Panc1 (cell line): ENCODE results near the gene KCNQ1OT1. TPM values are rescaled to one million over a fixed set of nuclear protein-coding genes. Genes with fewer than 3 reads are reported as not detected.

Experiments used
- ATAC-seq: fragments of 200-7000 bp; cut with Tn5 transposase; 2 replicates; pipeline ENCODE4 v1.9.1; 2020; ENCODE audit warnings: mild to moderate bottlenecking, moderate library complexity
- BruUV-seq: library from RNA; stranded (reverse); fragments of 400-500 nt; replicated peaks from 2 replicates; lab custom pipeline; 2021; lab: Mats Ljungman, UMichigan
- CTCF ChIA-PET: fragments of 300-600 bp; sonication (Branson Sonifier 250); formaldehyde crosslinking; loops from one replicate; lab custom pipeline; 2022; ENCODE audit warnings: antibody characterized with exemption; lab: Charles Lee
- POLR2A ChIA-PET: fragments of 300-600 bp; sonication (Branson Sonifier 250); formaldehyde crosslinking; loops from one replicate; lab custom pipeline; 2022; ENCODE audit warnings: antibody characterized with exemption; lab: Charles Lee
- DNase-seq: peaks from one replicate; pipeline ENCODE4 v3.0.0-alpha.2; 2010; ENCODE audit warnings: low read depth, low spot score
- H3K27ac ChIP-seq: 2 replicates; pipeline ENCODE4 v1.5.1; 2011; ENCODE audit warnings: mild to moderate bottlenecking, low read length, inconsistent platforms
- H3K27me3 ChIP-seq: fragments of 200-500 bp; sonication (Bioruptor generic); 2 replicates; pipeline ENCODE4 v1.6.0; 2014; ENCODE audit warnings: low read length, inconsistent platforms; ENCODE audit not compliant: control insufficient read depth, insufficient read depth
- H3K36me3 ChIP-seq: fragments of 200-500 bp; sonication (Bioruptor generic); 2 replicates; pipeline ENCODE4 v1.5.1; 2014; ENCODE audit warnings: inconsistent platforms, mild to moderate bottlenecking, low read length, moderate library complexity; ENCODE audit not compliant: control insufficient read depth, insufficient read depth
- H3K4me1 ChIP-seq: 2 replicates; pipeline ENCODE4 v1.5.1; 2011; ENCODE audit warnings: inconsistent platforms, mild to moderate bottlenecking, low read length, moderate library complexity; ENCODE audit not compliant: control insufficient read depth, insufficient read depth
- H3K4me3 ChIP-seq, 2 experiments: 2 replicates each; pipeline ENCODE4 v1.5.1; 2011 to 2012; ENCODE audit warnings: low read depth in 2 of 2, low read length in 2 of 2, mild to moderate bottlenecking in 2 of 2, inconsistent platforms in 1 of 2, moderate library complexity in 1 of 2
- H3K9me3 ChIP-seq: fragments of 200-500 bp; sonication (Bioruptor generic); 2 replicates; pipeline ENCODE4 v1.5.1; 2014; ENCODE audit warnings: low read depth, mild to moderate bottlenecking, inconsistent platforms, low read length, moderate library complexity; ENCODE audit not compliant: control insufficient read depth, insufficient read depth
- POLR2AphosphoS5 ChIP-seq: IDR thresholded peaks from 2 replicates; pipeline ENCODE4 v1.6.1; 2012; ENCODE audit warnings: mild to moderate bottlenecking, low read depth, low read length, moderate library complexity
- SIN3A ChIP-seq: IDR thresholded peaks from 2 replicates; pipeline ENCODE4 v1.6.1; 2012; ENCODE audit warnings: low read depth, mild to moderate bottlenecking, low read length, moderate library complexity, borderline replicate concordance; ENCODE audit not compliant: insufficient read depth
- TCF7L2 ChIP-seq: IDR thresholded peaks from 2 replicates; pipeline ENCODE4 v1.6.1; 2011; ENCODE audit warnings: mild to moderate bottlenecking, low read depth, low read length, inconsistent platforms
- in situ Hi-C: cut with HindIII; loops from 2 replicates; pipeline ENCODE4 v1.10.0; 2016; ENCODE audit warnings: low sequenced_read_pairs, low pct_unique_long_range_greater_than_20kb
- intact Hi-C: fragments of 100-400 bp; cut with micrococcal nuclease; formaldehyde crosslinking; loops from one replicate; pipeline ENCODE4 v1.10.0; 2022; ENCODE audit not compliant: unreplicated experiment
- total RNA-seq: library from RNA; stranded (reverse); gene quantifications from one replicate; pipeline ENCODE4 v1.2.1, GENCODE V29; 2021; ENCODE audit not compliant: unreplicated experiment
- TF ChIP-seq, protein P1 (sequence below): fragments of 450-650 bp; IDR thresholded peaks from 2 replicates; pipeline ENCODE4 v1.5.1; 2017; ENCODE audit warnings: mild to moderate bottlenecking
- TF ChIP-seq, protein P2 (sequence below), 2 experiments: IDR thresholded peaks; 2 replicates each; pipeline ENCODE4 v1.6.1; 2011 to 2012; ENCODE audit warnings: low read depth in 2 of 2, control low read depth in 1 of 2, low read length in 1 of 2, mild to moderate bottlenecking in 1 of 2, moderate library complexity in 1 of 2; ENCODE audit not compliant: insufficient read depth in 1 of 2

Gene KCNQ1OT1
- total RNA-seq, 1 experiment from 2014 or later: 1.3 TPM

DNA sequence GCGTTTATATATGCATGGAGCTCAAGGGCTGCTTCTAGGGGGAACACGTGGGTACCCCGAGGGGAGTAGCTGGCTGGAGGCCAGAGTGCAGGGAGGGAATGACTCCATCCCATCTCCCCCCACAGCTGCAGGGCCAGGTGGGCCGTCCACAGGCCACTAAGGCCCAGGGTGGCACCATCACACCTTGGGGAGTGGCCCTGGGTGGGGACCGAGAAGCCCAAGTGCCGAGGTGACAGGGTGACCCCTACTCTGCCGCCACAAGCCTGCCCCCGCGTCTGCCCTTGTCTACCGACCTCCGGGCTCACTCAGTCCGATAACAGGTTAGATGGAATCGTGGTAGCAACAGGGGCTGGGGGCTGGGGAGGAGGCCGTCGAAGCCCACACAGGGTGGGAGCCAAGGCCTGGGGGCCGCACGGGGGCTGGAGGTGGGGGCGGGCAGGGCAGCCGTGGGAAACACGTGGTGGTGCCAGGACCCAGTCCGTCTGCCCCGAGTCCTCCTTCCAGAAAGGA, 125.7 kb downstream of the KCNQ1OT1 start:
- Histone ChIP-seq H3K4me1 (no peaks in the 10 kb centered on the region), H3K27ac (no peak overlapping the region), H3K9me3 (no peaks in the 10 kb centered on the region), H3K4me3 (no peak overlapping the region), H3K27me3 (no peaks in the 10 kb centered on the region), H3K36me3 (no peaks in the 10 kb centered on the region)
- CTCF ChIA-PET: interaction anchor here (0.9 kb wide), 1 partner anchor 282 kb away, joined by 3 read pairs; no protein-coding TSS in a partner anchor
- no peak for ATAC-seq
- no peak for TF ChIP-seq SIN3A
- TF ChIP-seq, protein P1, sequence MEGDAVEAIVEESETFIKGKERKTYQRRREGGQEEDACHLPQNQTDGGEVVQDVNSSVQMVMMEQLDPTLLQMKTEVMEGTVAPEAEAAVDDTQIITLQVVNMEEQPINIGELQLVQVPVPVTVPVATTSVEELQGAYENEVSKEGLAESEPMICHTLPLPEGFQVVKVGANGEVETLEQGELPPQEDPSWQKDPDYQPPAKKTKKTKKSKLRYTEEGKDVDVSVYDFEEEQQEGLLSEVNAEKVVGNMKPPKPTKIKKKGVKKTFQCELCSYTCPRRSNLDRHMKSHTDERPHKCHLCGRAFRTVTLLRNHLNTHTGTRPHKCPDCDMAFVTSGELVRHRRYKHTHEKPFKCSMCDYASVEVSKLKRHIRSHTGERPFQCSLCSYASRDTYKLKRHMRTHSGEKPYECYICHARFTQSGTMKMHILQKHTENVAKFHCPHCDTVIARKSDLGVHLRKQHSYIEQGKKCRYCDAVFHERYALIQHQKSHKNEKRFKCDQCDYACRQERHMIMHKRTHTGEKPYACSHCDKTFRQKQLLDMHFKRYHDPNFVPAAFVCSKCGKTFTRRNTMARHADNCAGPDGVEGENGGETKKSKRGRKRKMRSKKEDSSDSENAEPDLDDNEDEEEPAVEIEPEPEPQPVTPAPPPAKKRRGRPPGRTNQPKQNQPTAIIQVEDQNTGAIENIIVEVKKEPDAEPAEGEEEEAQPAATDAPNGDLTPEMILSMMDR: no peak
- no peak for TF ChIP-seq POLR2AphosphoS5
- no peak for TF ChIP-seq TCF7L2
- TF ChIP-seq, protein P2, sequence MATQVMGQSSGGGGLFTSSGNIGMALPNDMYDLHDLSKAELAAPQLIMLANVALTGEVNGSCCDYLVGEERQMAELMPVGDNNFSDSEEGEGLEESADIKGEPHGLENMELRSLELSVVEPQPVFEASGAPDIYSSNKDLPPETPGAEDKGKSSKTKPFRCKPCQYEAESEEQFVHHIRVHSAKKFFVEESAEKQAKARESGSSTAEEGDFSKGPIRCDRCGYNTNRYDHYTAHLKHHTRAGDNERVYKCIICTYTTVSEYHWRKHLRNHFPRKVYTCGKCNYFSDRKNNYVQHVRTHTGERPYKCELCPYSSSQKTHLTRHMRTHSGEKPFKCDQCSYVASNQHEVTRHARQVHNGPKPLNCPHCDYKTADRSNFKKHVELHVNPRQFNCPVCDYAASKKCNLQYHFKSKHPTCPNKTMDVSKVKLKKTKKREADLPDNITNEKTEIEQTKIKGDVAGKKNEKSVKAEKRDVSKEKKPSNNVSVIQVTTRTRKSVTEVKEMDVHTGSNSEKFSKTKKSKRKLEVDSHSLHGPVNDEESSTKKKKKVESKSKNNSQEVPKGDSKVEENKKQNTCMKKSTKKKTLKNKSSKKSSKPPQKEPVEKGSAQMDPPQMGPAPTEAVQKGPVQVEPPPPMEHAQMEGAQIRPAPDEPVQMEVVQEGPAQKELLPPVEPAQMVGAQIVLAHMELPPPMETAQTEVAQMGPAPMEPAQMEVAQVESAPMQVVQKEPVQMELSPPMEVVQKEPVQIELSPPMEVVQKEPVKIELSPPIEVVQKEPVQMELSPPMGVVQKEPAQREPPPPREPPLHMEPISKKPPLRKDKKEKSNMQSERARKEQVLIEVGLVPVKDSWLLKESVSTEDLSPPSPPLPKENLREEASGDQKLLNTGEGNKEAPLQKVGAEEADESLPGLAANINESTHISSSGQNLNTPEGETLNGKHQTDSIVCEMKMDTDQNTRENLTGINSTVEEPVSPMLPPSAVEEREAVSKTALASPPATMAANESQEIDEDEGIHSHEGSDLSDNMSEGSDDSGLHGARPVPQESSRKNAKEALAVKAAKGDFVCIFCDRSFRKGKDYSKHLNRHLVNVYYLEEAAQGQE (IDR thresholded peaks at IDR 0.05; ENCODE audit: insufficient read depth in 1 of 2, low read depth in 2 of 2, low read length in 1 of 2): no peak
- DNase-seq: no peak
- intact Hi-C loops (no loop called here), in situ Hi-C loops (no loop called here)
- no TSS peak for BruUV-seq
- POLR2A ChIA-PET: no interaction called here

DNA sequence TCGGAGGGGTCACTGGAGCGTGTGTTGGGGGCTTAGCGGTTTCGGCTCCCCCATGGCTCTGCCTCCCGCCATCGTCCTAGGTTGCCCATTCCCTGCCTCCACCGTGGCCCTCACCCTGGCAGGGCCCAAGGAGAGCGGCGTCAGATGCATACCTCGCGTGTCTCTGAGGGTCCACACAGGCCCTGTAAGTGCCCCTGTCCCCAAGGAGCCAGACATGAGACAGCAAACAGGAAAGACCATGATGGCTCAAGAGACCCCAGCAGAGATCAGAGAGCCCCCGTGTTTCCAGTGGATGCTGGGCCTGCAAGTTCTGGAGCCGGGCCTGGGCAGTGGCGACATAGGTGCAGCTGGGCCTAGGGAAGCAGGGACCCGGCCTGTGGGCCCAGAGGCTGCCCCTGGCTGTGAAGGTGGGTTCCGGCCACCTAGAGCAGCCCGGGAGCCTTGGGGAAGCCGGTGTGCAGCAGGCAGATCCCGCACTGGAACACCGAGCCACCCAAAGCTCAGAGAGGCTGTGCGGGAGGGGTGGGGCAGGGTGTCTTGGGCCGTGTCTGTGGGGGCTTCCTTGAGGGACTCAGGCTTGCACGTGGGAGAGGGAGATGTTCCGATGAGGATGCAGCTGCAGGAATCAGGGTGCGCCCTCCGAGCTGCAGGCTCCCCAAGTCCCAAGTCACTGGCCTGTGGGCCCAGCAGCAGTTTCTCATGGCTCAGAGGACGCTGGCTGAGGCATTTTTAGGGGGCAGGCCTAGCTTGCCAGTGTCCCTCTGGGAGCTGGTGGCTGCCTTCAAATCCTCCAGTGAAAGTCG, 126.4 kb downstream of the KCNQ1OT1 start:
- TF ChIP-seq POLR2AphosphoS5 (no peak), SIN3A (no peak)
- DNase-seq (no peak), ATAC-seq (no peak)
- no peaks in the 10 kb centered on the region for H3K4me1 ChIP-seq
- POLR2A ChIA-PET: no interaction called here
- H3K27me3 ChIP-seq: no peaks in the 10 kb centered on the region
- no peaks in the 10 kb centered on the region for H3K36me3 ChIP-seq
- no peaks in the 10 kb centered on the region for H3K9me3 ChIP-seq
- intact Hi-C loops (no loop called here), in situ Hi-C loops (no loop called here)
- CTCF ChIA-PET: interaction anchor here (0.9 kb wide), 1 partner anchor 283 kb away, joined by 3 read pairs; no protein-coding TSS in a partner anchor
- BruUV-seq: no TSS peak
- no peak overlapping the region for H3K4me3 ChIP-seq
- no peak overlapping the region for H3K27ac ChIP-seq
